ENCODE measurements around the gene C19orf47.

The C19orf47 gene

DNA sequence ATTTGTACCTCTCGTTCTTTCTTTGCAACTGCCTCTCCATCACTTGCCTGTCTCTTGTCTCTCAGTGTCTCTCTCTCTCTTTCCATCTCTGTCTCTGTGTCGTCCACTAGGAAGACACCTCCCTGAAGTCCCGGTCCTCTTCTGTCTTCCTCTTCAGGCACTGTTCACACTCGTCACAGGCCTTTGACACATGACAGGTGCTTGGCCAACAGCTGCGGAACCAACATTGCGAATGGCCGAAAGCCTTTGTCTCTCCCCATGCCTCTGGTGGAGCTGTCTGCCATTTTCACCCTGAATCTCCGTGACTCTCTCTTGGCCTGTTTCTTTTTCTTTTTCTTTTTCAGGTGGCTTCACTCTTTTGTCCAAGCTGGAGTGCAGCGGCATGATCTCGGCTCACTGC, 39.0 kb upstream of the C19orf47 start:
- in situ Hi-C loops (cut with MboI; ENCODE audit: low sequenced_read_pairs, unreplicated experiment) = no loop called here
- DNase-seq (ENCODE audit: low spot score) = no peak

DNA sequence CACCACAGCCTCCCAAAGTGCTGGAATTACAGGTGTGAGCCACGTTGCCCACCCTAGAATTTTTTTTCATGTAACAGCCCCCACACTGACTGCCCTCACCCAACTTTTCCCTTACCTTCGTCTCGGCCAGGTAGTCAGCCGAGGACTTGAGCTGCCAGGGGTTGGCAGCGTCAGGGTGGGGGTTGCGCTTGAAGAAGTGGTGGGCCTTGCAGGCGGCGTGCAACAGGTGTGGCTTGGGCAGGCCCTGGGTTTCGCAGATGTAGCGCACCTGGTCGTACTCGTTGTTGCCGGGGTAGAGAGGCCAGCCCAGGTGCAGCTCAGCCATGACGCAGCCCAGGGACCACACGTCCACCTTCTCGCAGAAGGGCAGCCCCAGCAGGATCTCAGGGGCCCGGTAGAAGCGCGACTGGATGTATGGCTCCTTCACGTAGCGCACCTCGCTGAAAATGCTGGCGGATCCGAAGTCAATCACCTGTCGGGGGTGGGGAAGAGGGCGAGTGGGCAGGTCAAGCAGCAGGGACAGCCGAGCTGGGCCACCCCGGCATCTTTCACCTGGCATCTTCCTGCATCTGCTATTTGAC, 35.6 kb upstream of the C19orf47 start:
- no peak for DNase-seq (ENCODE audit: low spot score)
- in situ Hi-C loops (cut with MboI; ENCODE audit: low sequenced_read_pairs, unreplicated experiment) = no loop called here
- TF ChIP-seq, protein P1, sequence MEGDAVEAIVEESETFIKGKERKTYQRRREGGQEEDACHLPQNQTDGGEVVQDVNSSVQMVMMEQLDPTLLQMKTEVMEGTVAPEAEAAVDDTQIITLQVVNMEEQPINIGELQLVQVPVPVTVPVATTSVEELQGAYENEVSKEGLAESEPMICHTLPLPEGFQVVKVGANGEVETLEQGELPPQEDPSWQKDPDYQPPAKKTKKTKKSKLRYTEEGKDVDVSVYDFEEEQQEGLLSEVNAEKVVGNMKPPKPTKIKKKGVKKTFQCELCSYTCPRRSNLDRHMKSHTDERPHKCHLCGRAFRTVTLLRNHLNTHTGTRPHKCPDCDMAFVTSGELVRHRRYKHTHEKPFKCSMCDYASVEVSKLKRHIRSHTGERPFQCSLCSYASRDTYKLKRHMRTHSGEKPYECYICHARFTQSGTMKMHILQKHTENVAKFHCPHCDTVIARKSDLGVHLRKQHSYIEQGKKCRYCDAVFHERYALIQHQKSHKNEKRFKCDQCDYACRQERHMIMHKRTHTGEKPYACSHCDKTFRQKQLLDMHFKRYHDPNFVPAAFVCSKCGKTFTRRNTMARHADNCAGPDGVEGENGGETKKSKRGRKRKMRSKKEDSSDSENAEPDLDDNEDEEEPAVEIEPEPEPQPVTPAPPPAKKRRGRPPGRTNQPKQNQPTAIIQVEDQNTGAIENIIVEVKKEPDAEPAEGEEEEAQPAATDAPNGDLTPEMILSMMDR (IDR thresholded peaks at IDR 0.05; ENCODE audit: borderline replicate concordance, control extremely low read depth, extremely low read depth, insufficient read depth, missing control alignments) = no peak

More for the DNA sequence above, 39.0 kb upstream of the C19orf47 start:
- TF ChIP-seq, protein P1 (IDR thresholded peaks at IDR 0.05; ENCODE audit: borderline replicate concordance, control extremely low read depth, extremely low read depth, insufficient read depth, missing control alignments) = no peak

- TF ChIP-seq, protein P1 (IDR thresholded peaks at IDR 0.05; ENCODE audit: borderline replicate concordance, control extremely low read depth, extremely low read depth, insufficient read depth, missing control alignments) = no peak
- in situ Hi-C loops (cut with MboI; ENCODE audit: low sequenced_read_pairs, unreplicated experiment) = no loop called here
- no peak for DNase-seq (ENCODE audit: low spot score)
Measured at GRCh38 chr19:40381321-40381720, 33.1 kb upstream of the C19orf47 start.

DNA sequence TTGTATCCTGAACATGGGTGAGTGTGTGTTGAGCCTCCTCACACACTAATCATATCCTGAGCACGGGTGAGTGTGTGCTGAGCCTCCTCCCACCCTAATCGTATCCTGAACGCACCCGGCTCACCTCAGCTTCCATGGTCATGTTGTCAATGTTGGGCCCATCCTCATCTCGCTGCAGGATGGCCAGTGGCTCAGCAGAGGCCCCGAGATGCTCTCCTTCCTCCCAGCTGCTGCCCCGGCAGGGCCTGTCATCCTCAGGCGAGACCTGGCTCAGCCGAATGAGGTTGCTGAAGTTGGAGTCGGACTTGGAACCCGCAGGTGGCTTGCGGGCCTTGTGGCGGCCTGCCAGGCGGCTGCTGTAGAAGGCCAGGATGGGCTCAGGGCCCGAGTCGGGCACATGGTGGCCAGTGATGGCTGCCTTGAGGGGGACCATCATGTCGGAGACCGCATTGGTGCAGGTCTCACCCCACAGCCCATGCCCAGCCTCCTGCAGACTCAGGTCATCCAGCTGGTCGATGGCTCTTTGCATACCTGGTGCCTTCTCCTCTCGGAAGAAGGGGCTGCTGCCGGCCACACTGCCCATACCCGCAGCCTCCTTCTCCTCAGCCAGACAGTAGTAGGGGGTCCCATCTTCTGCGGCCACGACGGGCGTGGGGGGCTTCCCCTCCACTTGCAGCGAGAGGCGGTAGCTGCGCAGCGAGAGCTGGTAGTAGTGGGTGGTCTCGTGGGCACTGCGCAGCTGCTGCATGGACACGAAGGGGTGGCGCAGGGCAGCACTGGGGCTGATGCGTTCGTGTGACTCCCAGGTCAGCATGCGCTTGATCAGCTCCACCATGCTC, 32.2 kb upstream of the C19orf47 start:
- in situ Hi-C loops (cut with MboI; ENCODE audit: low sequenced_read_pairs, unreplicated experiment) = no loop called here
- DNase-seq (ENCODE audit: low spot score) = no peak
- TF ChIP-seq, protein P1 (IDR thresholded peaks at IDR 0.05; ENCODE audit: borderline replicate concordance, control extremely low read depth, extremely low read depth, insufficient read depth, missing control alignments) = no peak

GRCh38 chr19:40379446-40380198, 31.4 kb upstream of the C19orf47 start:
- in situ Hi-C loops (cut with MboI; ENCODE audit: low sequenced_read_pairs, unreplicated experiment) = no loop called here
- no peak for DNase-seq (ENCODE audit: low spot score)
- TF ChIP-seq, protein P1 (IDR thresholded peaks at IDR 0.05; ENCODE audit: borderline replicate concordance, control extremely low read depth, extremely low read depth, insufficient read depth, missing control alignments) = no peak

- in situ Hi-C loops (cut with MboI; ENCODE audit: low sequenced_read_pairs, unreplicated experiment) = no loop called here
- DNase-seq (ENCODE audit: low spot score) = no peak
- TF ChIP-seq, protein P1 (IDR thresholded peaks at IDR 0.05; ENCODE audit: borderline replicate concordance, control extremely low read depth, extremely low read depth, insufficient read depth, missing control alignments) = no peak
Measured at GRCh38 chr19:40378509-40378908, 30.3 kb upstream of the C19orf47 start.
